HG03575 (cell line): ENCODE results near the gene HSD11B1L.

Experiments
- ATAC-seq: cut with Tn5 transposase; IDR thresholded peaks from one replicate; pipeline ENCODE4 v1.9.1; 2021; ENCODE audit not compliant: unreplicated experiment, insufficient number of reproducible peaks, low FRiP score; ENCODE audit errors: extremely low read depth

The HSD11B1L gene

GRCh38 chr19:5665781-5666513 is 14.9 kb upstream of the HSD11B1L start:
- ATAC-seq = no peak

- no peak for ATAC-seq
These were observed 13.8 kb upstream of the HSD11B1L start for GRCh38 chr19:5666921-5667610.

DNA sequence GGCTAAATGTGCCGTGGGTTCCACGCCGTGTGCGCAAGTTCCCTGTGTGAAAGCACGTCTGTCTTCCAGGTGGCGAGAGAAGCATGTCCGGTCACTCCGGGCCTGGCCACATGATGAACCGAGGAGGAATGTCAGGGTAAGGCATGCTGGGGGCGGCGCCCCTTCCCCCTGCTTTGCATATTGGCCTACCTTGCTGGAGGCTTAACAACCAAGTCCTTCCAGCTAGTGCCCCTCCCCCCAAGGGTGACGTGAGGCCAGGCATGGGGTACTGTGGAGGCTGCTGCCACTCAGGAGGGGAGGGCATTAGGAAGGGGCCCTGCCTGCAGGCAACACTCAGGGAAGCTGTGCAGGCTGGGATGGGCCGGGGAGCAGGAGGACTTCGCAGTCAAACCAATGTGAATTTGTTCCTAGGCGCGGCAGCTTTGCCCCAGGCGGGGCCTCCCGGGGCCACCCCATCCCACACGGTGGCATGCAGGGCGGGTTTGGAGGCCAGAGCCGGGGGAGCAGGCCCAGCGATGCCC is 13.0 kb upstream of the HSD11B1L start:
- ATAC-seq = no peak

DNA sequence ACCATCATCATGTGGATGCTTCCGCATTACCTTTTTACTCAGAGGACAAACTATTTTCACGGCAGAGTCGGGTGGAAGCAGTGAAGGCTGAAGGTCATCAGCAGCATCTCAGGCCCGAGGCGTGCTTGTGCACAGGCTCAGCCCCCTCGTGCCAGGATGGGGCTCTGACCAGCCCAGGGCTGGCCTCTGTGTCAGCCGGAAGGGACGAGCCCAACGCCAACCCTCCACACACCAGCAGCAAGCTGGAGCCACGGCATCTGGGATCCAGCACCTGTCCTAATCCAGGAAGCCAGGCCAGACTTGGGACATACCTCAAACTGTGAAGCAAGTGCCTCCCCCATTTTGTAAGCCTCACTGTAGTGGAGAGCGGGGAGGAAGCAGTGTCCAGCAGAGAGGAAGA is 11.6 kb upstream of the HSD11B1L start:
- no peak for ATAC-seq

GRCh38 chr19:5671600-5671999 is 9.2 kb upstream of the HSD11B1L start:
- ATAC-seq = no peak

GRCh38 chr19:5672708-5673459 is 7.9 kb upstream of the HSD11B1L start:
- ATAC-seq = no peak

DNA sequence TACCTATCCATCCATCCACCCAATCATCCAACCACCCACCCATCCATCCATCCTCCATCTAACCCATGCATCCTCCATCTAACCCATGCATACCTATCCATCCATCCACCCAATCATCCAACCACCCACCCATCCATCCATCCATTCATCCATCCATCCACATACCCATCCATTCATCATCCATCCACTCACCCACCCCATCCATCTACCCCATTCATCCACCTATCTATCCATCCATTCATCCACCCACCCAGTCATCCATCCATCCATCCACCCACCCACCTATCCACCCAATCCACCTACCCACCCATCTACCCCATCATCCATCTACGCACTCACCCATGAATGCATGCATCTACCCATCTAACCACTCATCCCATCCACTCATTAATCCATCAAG is 7.1 kb upstream of the HSD11B1L start:
- no peak for ATAC-seq

- ATAC-seq = no peak
These were observed 6.1 kb upstream of the HSD11B1L start for GRCh38 chr19:5674714-5675113.

DNA sequence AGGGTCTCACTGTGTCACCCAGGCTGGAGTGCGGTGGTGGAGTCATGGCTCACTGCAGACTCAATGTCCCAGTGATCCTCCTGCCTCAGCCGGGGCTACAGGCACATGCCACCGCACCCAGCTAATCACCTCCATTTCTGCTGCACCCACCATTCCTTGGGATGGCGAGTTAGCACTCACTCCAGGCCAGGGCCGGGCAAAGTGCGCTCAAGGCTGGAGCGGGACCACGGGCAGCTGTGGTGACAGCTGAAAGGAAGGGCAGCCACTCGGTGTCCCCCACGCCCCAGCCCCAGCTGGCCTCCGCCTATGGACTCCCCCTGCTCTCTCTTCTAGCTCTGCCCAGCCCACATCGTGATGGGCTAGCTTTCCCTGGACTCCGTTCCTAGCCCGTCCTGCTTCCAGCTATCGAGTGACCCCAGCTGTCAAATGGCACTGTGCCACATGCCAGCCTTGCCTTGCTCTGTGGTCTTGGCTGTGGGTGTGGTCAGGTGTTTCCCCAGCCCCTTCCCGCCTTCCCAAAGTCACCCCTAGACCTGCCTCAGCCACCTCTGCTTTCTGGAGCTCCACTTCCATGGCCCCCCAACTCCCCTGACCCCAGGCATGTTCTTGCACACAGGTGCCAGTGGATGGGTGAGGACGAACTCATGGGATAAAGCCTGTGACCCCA is 4.6 kb upstream of the HSD11B1L start:
- ATAC-seq = no peak

DNA sequence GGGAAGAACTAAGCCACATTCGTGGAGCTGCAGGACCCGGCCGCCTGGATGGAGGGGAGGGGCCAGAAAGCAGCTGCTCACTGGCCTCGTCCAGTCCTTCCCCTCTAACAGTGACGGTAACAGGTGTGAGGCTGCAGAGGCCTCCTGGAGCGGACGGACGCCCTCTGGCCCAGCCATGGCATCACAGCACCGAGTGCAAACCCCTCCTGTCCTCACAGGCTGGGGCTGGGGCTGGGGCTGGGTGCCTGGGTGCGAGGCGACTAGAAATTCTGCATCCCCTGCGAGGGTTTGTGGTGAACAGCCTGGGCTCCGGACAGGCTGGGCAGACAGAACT is 4.1 kb upstream of the HSD11B1L start:
- no peak for ATAC-seq

GRCh38 chr19:5677136-5677535 is 3.7 kb upstream of the HSD11B1L start:
- ATAC-seq = no peak

GRCh38 chr19:5677580-5677979 is 3.2 kb upstream of the HSD11B1L start:
- no peak for ATAC-seq

- no peak for ATAC-seq
These were observed 2.6 kb upstream of the HSD11B1L start for GRCh38 chr19:5678071-5678718.

DNA sequence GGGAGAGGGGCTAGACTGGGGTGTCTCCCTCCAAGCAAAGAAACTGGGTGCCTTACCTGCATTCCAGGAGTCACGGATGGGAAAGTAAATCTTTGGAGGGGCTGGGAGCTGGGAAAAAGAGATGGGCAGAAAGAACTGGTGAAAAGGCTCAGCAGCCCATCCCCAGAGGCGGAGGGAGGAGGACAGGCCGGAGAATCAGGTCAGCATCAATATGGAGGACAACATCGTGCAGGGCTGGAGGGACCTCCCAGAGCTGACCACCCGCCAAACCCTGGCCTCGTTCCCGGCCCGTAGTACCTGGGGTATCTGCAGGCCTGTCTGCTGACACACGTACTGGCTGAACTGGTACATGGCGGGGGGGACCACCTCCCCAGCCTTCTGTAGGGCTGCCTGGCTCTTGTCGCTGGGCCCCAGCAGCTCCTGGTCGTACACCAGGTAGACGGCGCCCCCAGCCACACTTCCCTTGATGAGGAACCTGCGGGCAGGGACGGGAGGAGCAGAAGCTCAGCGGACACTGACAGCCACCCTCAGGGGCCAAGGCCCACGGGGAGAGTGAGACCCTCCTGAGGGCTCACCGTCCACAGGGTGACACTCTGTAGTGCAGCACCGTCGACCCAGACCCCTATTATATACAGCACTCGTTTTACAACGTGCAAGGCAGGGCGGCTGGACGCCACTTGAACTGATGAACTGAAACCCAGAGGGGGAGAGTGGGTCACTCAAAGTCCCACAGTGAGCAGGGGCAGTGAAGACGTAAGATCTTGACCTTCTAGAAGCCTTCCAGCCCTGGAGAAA is 1.3 kb upstream of the HSD11B1L start:
- no peak for ATAC-seq

GRCh38 chr19:5680084-5680436 is 767 bp upstream of the HSD11B1L start:
- peak; percentile 5 for ATAC-seq

GRCh38 chr19:5681391-5682106 is 722 bp downstream of the HSD11B1L start:
- ATAC-seq = no peak

DNA sequence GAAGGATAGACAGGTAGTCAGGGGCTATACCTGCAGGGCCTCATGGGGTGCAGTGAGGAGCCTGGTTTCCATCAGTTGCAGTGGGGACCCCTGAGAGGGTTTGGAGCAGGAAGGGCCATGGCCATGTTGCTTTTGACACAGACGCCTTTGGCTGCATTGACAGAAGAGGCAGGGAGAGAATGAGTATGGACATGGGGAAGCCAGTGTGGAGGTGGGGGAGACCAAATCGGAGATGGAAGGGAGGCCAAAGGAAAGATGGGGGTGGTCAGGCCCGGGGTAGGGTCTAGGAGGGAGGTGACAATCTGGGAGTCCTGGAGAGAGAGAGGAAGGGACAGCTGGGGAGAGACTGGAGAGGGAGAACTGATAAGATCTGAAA is 1.3 kb downstream of the HSD11B1L start:
- no peak for ATAC-seq
